ENCODE data around the gene WWP2.
"Not testable (repeated sequence)": the region's sequence is repeated elsewhere in the genome, so short reads cannot be mapped to it uniquely, and the experiment has no call there.

The WWP2 gene

DNA sequence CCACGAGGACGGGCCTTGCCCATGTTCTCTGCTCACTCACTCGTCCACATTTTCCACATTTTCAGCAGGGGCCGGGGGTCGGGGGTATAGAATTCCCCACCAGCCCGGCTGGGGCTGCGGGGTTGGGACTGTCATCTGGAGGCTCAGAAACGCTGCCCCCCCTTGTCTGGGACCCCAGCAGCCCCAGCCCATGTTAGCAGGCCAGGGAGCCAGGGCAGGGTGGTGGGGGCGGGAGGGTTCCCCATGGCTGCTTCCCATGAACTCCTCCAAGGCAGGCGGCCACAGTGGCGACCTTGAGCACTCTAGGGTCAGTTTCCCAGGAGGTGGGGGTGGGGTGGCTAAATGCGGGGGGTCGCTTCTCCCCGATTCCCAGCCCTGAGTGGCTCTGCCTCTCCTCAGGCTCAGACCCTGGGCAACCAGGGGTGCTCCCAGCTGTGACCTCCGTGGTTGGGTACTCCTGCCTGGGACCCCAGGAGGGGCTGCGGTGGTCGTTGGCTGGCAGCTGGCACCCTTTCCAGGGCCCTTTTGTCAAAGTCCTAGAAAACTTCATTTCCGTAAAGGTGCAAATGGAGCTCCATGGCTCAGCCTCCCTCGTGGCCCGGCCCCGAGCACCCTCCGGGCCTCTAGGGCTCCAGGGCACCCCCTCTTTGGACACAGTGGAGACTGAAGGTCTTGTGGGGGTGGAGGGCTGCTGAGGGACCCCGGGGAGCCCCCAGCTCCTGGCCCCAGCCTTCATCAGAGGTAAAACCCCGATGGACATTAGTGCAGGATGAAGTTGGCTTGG is 190.6 kb downstream of the WWP2 start:
- DNase-seq: not testable (repeated sequence)

GRCh38 chr16:69954241-69954640 is 192.1 kb downstream of the WWP2 start:
- DNase-seq: not testable (repeated sequence)

- not testable (repeated sequence) for DNase-seq
Observed at GRCh38 chr16:69963312-69963711, 201.2 kb downstream of the WWP2 start.

DNA sequence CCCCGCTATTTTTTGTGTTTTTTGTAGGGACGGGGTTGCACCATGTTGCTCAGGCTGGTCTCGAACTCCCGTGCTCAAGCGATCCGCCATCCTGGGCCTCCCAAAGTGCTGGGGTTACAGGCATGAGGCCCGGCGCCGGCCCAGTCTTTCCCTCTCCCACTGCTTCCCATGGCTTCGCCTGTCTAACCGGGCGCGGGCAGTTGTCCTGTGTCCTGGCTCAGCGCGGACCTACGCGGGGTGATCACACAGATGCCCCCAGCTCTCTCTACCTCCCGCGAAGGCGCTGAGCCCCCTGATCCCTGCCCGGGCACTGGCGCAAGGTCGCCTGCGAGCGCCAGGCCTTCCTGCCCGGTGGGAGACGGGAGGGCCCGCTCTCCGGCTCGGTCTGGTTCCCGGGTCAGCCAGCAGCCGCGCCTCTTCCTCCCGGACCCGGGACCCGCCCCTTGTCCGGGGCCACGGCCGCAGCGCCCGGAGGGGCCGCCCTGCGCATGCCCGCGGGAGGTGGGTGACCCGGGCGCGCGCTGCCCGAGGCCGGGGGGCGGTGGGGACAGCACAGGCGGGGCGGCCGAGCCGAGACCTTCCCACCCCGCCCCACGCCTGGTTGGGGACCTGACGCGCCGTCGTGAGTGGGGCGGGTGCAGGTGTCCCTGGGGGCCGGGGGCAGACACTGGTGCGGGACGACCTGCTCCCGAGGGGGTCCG is 203.0 kb downstream of the WWP2 start:
- not testable (repeated sequence) for DNase-seq

- DNase-seq: not testable (repeated sequence)
Observed at GRCh38 chr16:69965661-69966054, 203.5 kb downstream of the WWP2 start.

DNA sequence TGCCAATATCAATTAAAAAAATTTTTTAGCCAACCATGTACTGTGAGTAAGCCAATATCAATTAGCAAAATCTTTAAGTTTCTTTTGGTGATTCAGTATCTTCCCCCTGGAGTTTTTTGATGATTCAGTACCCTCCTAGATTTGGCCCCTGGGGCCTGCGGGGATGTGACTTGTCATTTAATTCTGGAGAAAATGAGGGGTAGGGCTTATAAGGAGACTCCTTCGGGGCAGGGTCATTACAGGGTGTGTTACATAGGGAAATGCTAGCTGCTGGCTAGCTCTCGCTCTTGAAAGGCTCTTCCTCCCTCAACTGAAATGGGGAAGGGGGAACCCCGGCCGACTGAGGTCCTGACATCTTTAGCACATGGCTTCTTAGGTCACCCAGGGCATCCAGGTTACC is 205.6 kb downstream of the WWP2 start:
- not testable (repeated sequence) for DNase-seq

GRCh38 chr16:69968125-69968524 is 206.0 kb downstream of the WWP2 start:
- DNase-seq: not testable (repeated sequence)

- DNase-seq: not testable (repeated sequence)
Observed at GRCh38 chr16:69969657-69970056, 207.5 kb downstream of the WWP2 start.

GRCh38 chr16:69972120-69972519 is 210.0 kb downstream of the WWP2 start:
- not testable (repeated sequence) for DNase-seq

- DNase-seq: not testable (repeated sequence)
Observed at GRCh38 chr16:69972935-69973334, 210.8 kb downstream of the WWP2 start.

DNA sequence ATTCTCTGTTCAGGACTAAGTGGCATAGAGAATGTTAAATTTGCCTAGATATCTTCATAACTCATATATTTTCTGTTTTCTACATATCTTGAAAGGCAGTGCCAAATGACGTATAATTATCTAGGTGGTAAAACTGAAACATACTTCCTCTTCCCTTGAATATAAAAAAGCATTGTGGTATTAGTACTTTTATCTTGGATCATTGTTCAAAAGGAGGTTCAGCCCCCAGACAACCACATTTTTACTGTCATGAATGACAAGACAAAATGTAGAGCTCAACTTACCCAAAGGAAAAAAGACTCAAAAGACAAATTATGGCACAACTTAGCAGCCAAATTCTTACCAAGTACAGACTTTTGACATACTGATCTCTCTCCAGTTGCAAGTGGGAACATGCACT is 223.1 kb downstream of the WWP2 start:
- DNase-seq: not testable (repeated sequence)

Measured in NCI-H1092 (cell line).